ENCODE data around the gene CABLES1.
"Not testable (repeated sequence)": the region's sequence is repeated elsewhere in the genome, so short reads cannot be mapped to it uniquely, and the experiment has no call there.

The CABLES1 gene

DNA sequence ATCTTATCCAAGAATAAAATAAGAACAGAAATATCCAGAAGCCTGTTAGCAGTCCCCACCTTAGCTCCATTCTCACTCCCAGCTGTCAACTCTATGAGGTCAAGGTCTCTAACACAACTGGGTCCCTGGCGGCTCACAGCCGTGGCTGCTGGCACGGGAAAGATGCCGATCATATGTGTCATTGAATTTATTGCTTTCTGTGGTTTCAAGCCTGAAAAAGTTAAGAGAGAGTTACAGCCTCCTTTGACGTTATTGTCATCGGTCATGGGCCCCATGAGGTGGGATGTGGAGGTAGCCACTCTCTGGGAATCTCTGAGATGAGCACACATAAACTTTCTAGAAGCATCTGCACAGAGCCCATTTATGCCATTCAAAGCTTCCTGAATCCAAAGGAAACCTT, 28.7 kb upstream of the CABLES1 start:
- Histone ChIP-seq H3K27ac (ENCODE audit: low read depth, low read length) (peak overlapping the region; percentile 83), H3K9ac (ENCODE audit: low read length) (no peak overlapping the region), H2BK12ac (ENCODE audit: low read length) (no peak overlapping the region), H2AFZ (ENCODE audit: insufficient read depth, low read length, poor library complexity) (no peak overlapping the region), H4K91ac (ENCODE audit: low read depth, low read length) (no peak overlapping the region), H3K79me2 (ENCODE audit: control insufficient read depth, insufficient read depth, low read length, poor library complexity) (peaks cover 2% of the 10 kb centered on the region), H4K12ac (ENCODE audit: low read depth, low read length) (no peak overlapping the region), H3K36me3 (ENCODE audit: control insufficient read depth in 1 of 2, insufficient read depth in 2 of 2, low read length in 2 of 2) (no peaks in the 10 kb centered on the region), H4K8ac (ENCODE audit: low read depth, low read length) (no peak overlapping the region), H3K23ac (ENCODE audit: low read length) (no peak overlapping the region), H2AK5ac (ENCODE audit: low read length) (no peak overlapping the region), H3K27me3 (ENCODE audit: insufficient read depth, low read length) (no peaks in the 10 kb centered on the region), H3K18ac (ENCODE audit: low read length) (no peak overlapping the region), H3K9me3 (ENCODE audit: insufficient read depth, low read depth, low read length) (no peaks in the 10 kb centered on the region), H3K4ac (ENCODE audit: low read depth, low read length) (no peak overlapping the region), H3K14ac (ENCODE audit: low read length) (no peak overlapping the region), H3K4me1 (ENCODE audit: control insufficient read depth in 1 of 2, insufficient read depth in 2 of 2, low read length in 2 of 2) (peaks cover 15 to 19% of the 10 kb centered on the region in 2 experiments), H3K4me3 (ENCODE audit: low read depth, low read length) (no peak overlapping the region), H2BK5ac (ENCODE audit: low read depth, low read length, poor library complexity) (no peak overlapping the region), H3K79me1 (ENCODE audit: low read length) (peaks cover 18% of the 10 kb centered on the region), H2BK120ac (ENCODE audit: insufficient read depth, low read length, poor library complexity) (no peak overlapping the region), H3K4me2 (ENCODE audit: low read length) (no peak overlapping the region)
- no CpG with 5 or more reads among the region's 6 CpGs for WGBS (ENCODE audit: extremely low coverage, insufficient coverage, insufficient read length)
- peak; percentile 74 to 87 for DNase-seq

DNA sequence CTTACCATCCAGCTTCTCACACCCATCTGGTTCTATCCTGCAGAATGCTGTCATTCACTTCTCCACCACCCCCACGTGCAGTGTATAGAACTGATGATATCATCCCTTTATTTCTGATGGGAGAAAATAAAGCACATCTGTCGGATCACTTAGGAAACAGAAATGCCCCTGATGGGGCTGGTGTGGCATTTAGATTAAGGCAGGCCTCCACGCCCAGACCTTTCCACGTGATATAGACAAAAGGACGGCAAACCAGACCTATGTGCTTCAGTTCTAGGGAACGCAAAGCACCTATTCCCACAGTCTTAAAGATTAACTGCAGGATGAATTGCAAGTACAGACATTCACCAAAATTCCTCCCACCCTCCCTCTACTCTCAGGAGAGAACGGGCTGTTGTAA, 27.6 kb upstream of the CABLES1 start:
- DNase-seq, result no peak
- Histone ChIP-seq H3K79me2 (ENCODE audit: control insufficient read depth, insufficient read depth, low read length, poor library complexity) (peaks cover 2% of the 10 kb centered on the region), H2BK120ac (ENCODE audit: insufficient read depth, low read length, poor library complexity) (peak overlapping the region; percentile 2), H3K4me1 (ENCODE audit: control insufficient read depth in 1 of 2, insufficient read depth in 2 of 2, low read length in 2 of 2) (peaks cover 15 to 19% of the 10 kb centered on the region in 2 experiments), H3K4me2 (ENCODE audit: low read length) (no peak overlapping the region), H3K36me3 (ENCODE audit: control insufficient read depth in 1 of 2, insufficient read depth in 2 of 2, low read length in 2 of 2) (no peaks in the 10 kb centered on the region), H3K9me3 (ENCODE audit: insufficient read depth, low read depth, low read length) (no peaks in the 10 kb centered on the region), H3K23ac (ENCODE audit: low read length) (no peak overlapping the region), H3K27me3 (ENCODE audit: insufficient read depth, low read length) (no peaks in the 10 kb centered on the region), H3K18ac (ENCODE audit: low read length) (no peak overlapping the region), H3K4me3 (ENCODE audit: low read depth, low read length) (no peak overlapping the region), H3K4ac (ENCODE audit: low read depth, low read length) (no peak overlapping the region), H4K12ac (ENCODE audit: low read depth, low read length) (no peak overlapping the region), H3K14ac (ENCODE audit: low read length) (peak overlapping the region; percentile 13), H2AK5ac (ENCODE audit: low read length) (peak overlapping the region; percentile 29), H2BK5ac (ENCODE audit: low read depth, low read length, poor library complexity) (no peak overlapping the region), H3K27ac (ENCODE audit: low read depth, low read length) (no peak overlapping the region), H4K8ac (ENCODE audit: low read depth, low read length) (no peak overlapping the region), H4K91ac (ENCODE audit: low read depth, low read length) (peak overlapping the region; percentile 2), H2BK12ac (ENCODE audit: low read length) (no peak overlapping the region), H3K79me1 (ENCODE audit: low read length) (peaks cover 18% of the 10 kb centered on the region), H2AFZ (ENCODE audit: insufficient read depth, low read length, poor library complexity) (no peak overlapping the region), H3K9ac (ENCODE audit: low read length) (no peak overlapping the region)
- no CpG with 5 or more reads among the region's 7 CpGs for WGBS (ENCODE audit: extremely low coverage, insufficient coverage, insufficient read length)

DNA sequence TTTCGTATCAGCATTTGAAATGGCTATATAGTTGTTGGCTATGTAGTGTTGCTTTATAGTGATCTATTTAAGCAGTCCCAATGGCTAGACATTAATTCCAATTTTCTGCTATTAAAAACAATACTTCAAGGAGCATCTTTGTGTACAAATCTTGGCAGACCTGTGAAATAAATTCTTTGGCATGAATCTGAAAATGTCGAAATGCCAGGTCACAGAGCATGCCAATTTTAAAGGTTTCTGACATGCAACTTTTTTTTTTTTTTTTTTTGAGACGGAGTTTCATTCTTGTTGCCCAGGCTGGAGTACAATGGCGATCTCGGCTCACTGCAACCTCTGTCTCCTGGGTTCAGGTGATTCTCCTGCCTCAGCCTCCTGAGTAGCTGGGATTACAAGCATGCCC, 26.8 kb upstream of the CABLES1 start:
- Histone ChIP-seq H4K91ac (ENCODE audit: low read depth, low read length) (no peak overlapping the region), H3K36me3 (ENCODE audit: control insufficient read depth in 1 of 2, insufficient read depth in 2 of 2, low read length in 2 of 2) (no peaks in the 10 kb centered on the region), H3K27me3 (ENCODE audit: insufficient read depth, low read length) (no peaks in the 10 kb centered on the region), H2BK12ac (ENCODE audit: low read length) (no peak overlapping the region), H2BK120ac (ENCODE audit: insufficient read depth, low read length, poor library complexity) (no peak overlapping the region), H3K9me3 (ENCODE audit: insufficient read depth, low read depth, low read length) (no peaks in the 10 kb centered on the region), H3K4me1 (ENCODE audit: control insufficient read depth in 1 of 2, insufficient read depth in 2 of 2, low read length in 2 of 2) (peaks cover 15 to 20% of the 10 kb centered on the region in 2 experiments), H3K79me1 (ENCODE audit: low read length) (peaks cover 17% of the 10 kb centered on the region), H3K23ac (ENCODE audit: low read length) (no peak overlapping the region), H3K79me2 (ENCODE audit: control insufficient read depth, insufficient read depth, low read length, poor library complexity) (peaks cover 2% of the 10 kb centered on the region), H4K12ac (ENCODE audit: low read depth, low read length) (no peak overlapping the region), H2BK5ac (ENCODE audit: low read depth, low read length, poor library complexity) (no peak overlapping the region), H3K4me3 (ENCODE audit: low read depth, low read length) (no peak overlapping the region), H3K27ac (ENCODE audit: low read depth, low read length) (no peak overlapping the region), H3K18ac (ENCODE audit: low read length) (no peak overlapping the region), H3K4ac (ENCODE audit: low read depth, low read length) (no peak overlapping the region), H4K8ac (ENCODE audit: low read depth, low read length) (no peak overlapping the region), H3K9ac (ENCODE audit: low read length) (no peak overlapping the region), H3K14ac (ENCODE audit: low read length) (no peak overlapping the region), H2AK5ac (ENCODE audit: low read length) (no peak overlapping the region), H3K4me2 (ENCODE audit: low read length) (no peak overlapping the region), H2AFZ (ENCODE audit: insufficient read depth, low read length, poor library complexity) (no peak overlapping the region)
- no CpG with 5 or more reads among the region's 5 CpGs for WGBS (ENCODE audit: extremely low coverage, insufficient coverage, insufficient read length)
- DNase-seq, result no peak

DNA sequence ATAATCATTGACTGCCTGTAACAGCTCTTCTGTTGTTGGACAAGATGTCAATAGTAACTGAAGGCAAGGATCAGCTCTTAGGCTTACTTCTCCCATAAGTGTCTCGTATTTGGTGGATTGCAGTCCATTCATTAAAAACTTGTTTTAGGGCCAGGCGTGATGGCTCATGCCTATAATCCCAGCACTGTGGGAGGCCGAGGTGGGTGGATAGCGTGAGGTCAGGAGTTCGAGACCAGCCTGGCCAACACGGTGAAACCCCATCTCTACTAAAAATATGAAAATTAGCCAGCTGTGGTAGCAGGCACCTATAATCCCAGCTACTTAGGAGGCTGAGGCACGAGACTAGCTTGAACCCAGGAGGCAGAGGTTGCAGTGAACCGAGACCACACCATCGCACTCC, 26.1 kb upstream of the CABLES1 start:
- H4K8ac ChIP-seq (ENCODE audit: low read depth, low read length); H3K79me2 ChIP-seq (ENCODE audit: control insufficient read depth, insufficient read depth, low read length, poor library complexity); H3K4me3 ChIP-seq (ENCODE audit: low read depth, low read length); H3K23ac ChIP-seq (ENCODE audit: low read length); H3K18ac ChIP-seq (ENCODE audit: low read length); DNase-seq; H3K9me3 ChIP-seq (ENCODE audit: insufficient read depth, low read depth, low read length); H2BK5ac ChIP-seq (ENCODE audit: low read depth, low read length, poor library complexity); H2BK120ac ChIP-seq (ENCODE audit: insufficient read depth, low read length, poor library complexity); H3K27me3 ChIP-seq (ENCODE audit: insufficient read depth, low read length); H3K4me2 ChIP-seq (ENCODE audit: low read length); H3K14ac ChIP-seq (ENCODE audit: low read length); H4K91ac ChIP-seq (ENCODE audit: low read depth, low read length); H2AFZ ChIP-seq (ENCODE audit: insufficient read depth, low read length, poor library complexity); H3K4ac ChIP-seq (ENCODE audit: low read depth, low read length); H3K27ac ChIP-seq (ENCODE audit: low read depth, low read length); H2AK5ac ChIP-seq (ENCODE audit: low read length); H4K12ac ChIP-seq (ENCODE audit: low read depth, low read length); H3K9ac ChIP-seq (ENCODE audit: low read length); H3K36me3 ChIP-seq (ENCODE audit: control insufficient read depth in 1 of 2, insufficient read depth in 2 of 2, low read length in 2 of 2): not testable (repeated sequence)
- Histone ChIP-seq H3K79me1 (ENCODE audit: low read length) (peaks cover 16% of the 10 kb centered on the region), H3K4me1 (ENCODE audit: control insufficient read depth in 1 of 2, insufficient read depth in 2 of 2, low read length in 2 of 2) (peaks cover 15 to 21% of the 10 kb centered on the region in 2 experiments), H2BK12ac (ENCODE audit: low read length) (peak overlapping the region; percentile 26)
- no CpG with 5 or more reads among the region's 9 CpGs for WGBS (ENCODE audit: extremely low coverage, insufficient coverage, insufficient read length)
